HL-60/S4 treated with retinoic acid at 250 ng/mL for 4 days and 3 days (cell line): Measurements from ENCODE around the gene MCC.

Experiments used
- in situ Hi-C: fragments of 300-500 bp; cut with MboI; formaldehyde crosslinking; loops from 2 replicates; pipeline ENCODE4 v1.7.0; 2022; ENCODE audit warnings: low sequenced_read_pairs

Gene MCC

GRCh38 chr5:113255105-113255504 lies 233.1 kb downstream of the MCC start:
- in situ Hi-C loops: no loop called here

- in situ Hi-C loops: no loop called here
Observed at GRCh38 chr5:113253037-113253436, 235.2 kb downstream of the MCC start.

- in situ Hi-C loops: no loop called here
Observed at GRCh38 chr5:113252066-113252465, 236.2 kb downstream of the MCC start.

- in situ Hi-C loops: no loop called here
Observed at GRCh38 chr5:113250341-113250953, 237.8 kb downstream of the MCC start.

GRCh38 chr5:113249206-113249605 lies 239.0 kb downstream of the MCC start:
- in situ Hi-C loops: no loop called here

GRCh38 chr5:113246361-113246870 lies 241.8 kb downstream of the MCC start:
- in situ Hi-C loops: no loop called here

- in situ Hi-C loops: no loop called here
Observed at GRCh38 chr5:113245427-113246225, 242.6 kb downstream of the MCC start.

GRCh38 chr5:113244966-113245365 lies 243.3 kb downstream of the MCC start:
- in situ Hi-C loops: no loop called here

- in situ Hi-C loops: no loop called here
Observed at GRCh38 chr5:113243349-113243664, 244.9 kb downstream of the MCC start.

GRCh38 chr5:113242481-113243348 lies 245.5 kb downstream of the MCC start:
- in situ Hi-C loops: no loop called here

GRCh38 chr5:113240951-113241726 lies 247.1 kb downstream of the MCC start:
- in situ Hi-C loops: no loop called here

GRCh38 chr5:113240032-113240431 lies 248.2 kb downstream of the MCC start:
- in situ Hi-C loops: no loop called here

- in situ Hi-C loops: no loop called here
Observed at GRCh38 chr5:113237893-113238292, 250.4 kb downstream of the MCC start.

- in situ Hi-C loops: no loop called here
Observed at GRCh38 chr5:113236536-113237288, 251.5 kb downstream of the MCC start.

GRCh38 chr5:113235884-113236283 lies 252.4 kb downstream of the MCC start:
- in situ Hi-C loops: no loop called here

- in situ Hi-C loops: no loop called here
Observed at GRCh38 chr5:113234546-113234945, 253.7 kb downstream of the MCC start.

- in situ Hi-C loops: no loop called here
Observed at GRCh38 chr5:113233606-113234005, 254.6 kb downstream of the MCC start.

GRCh38 chr5:113232667-113233066 lies 255.6 kb downstream of the MCC start:
- in situ Hi-C loops: no loop called here

- in situ Hi-C loops: no loop called here
Observed at GRCh38 chr5:113232221-113232620, 256.0 kb downstream of the MCC start.

GRCh38 chr5:113231653-113232000 lies 256.6 kb downstream of the MCC start:
- in situ Hi-C loops: no loop called here
